GM18861 (cell line): ENCODE measurements around the gene FANCG.

Source experiments
- ATAC-seq: cut with Tn5 transposase; IDR thresholded peaks from one replicate; pipeline ENCODE4 v1.9.1; 2021; ENCODE audit not compliant: unreplicated experiment

Gene FANCG

DNA sequence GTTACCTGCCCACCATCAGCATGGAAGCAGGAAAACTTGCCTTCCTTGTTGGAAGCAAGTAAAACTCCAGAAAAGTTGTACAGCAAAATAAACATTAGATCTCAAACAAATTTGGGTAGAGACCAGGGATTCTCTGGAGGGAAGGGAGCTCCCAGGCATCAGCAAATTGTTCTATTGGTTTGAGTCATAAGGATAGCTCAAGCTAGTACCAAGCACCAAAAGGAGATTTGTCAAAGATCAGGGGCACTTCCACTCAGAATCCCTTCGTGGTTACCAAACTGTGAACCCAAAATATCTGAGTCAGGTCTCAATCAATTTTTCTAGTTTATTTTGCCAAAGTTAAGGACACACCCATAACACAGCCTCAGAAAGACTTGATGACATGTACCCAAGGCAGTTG, 52.4 kb downstream of the FANCG start:
- no peak for ATAC-seq

GRCh38 chr9:35026671-35027070, 53.1 kb downstream of the FANCG start:
- no peak for ATAC-seq
